Upper lobe of left lung (tissue), 4 donors: ENCODE data around the gene TPSB2.
"Not testable (repeated sequence)": the region's sequence is repeated elsewhere in the genome, so short reads cannot be mapped to it uniquely, and the experiment has no call there.

Experiments
- POLR2AphosphoS5 ChIP-seq, 2 donors: sonication (generic); formaldehyde crosslinking; IDR thresholded peaks; one replicate each; pipeline ENCODE4 v1.5.1; 2017; ENCODE audit warnings: antibody characterized with exemption in 2 of 2
- TF ChIP-seq, protein P1 (sequence below), 6 experiments: fragments of 450-650 bp in 4 of 6; fragments of 200-600 bp in 2 of 6; sonication (generic) in 2 of 6; IDR thresholded peaks; one replicate each; pipeline ENCODE4 v1.5.1; 2016 to 2019; ENCODE audit warnings: antibody characterized with exemption in 6 of 6

GRCh38 chr16:1254821-1255220 lies 24.8 kb upstream of the TPSB2 start:
- TF ChIP-seq, protein P1, sequence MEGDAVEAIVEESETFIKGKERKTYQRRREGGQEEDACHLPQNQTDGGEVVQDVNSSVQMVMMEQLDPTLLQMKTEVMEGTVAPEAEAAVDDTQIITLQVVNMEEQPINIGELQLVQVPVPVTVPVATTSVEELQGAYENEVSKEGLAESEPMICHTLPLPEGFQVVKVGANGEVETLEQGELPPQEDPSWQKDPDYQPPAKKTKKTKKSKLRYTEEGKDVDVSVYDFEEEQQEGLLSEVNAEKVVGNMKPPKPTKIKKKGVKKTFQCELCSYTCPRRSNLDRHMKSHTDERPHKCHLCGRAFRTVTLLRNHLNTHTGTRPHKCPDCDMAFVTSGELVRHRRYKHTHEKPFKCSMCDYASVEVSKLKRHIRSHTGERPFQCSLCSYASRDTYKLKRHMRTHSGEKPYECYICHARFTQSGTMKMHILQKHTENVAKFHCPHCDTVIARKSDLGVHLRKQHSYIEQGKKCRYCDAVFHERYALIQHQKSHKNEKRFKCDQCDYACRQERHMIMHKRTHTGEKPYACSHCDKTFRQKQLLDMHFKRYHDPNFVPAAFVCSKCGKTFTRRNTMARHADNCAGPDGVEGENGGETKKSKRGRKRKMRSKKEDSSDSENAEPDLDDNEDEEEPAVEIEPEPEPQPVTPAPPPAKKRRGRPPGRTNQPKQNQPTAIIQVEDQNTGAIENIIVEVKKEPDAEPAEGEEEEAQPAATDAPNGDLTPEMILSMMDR (IDR thresholded peaks at IDR 0.05) = not testable (repeated sequence)
- not testable (repeated sequence) for TF ChIP-seq POLR2AphosphoS5 (IDR thresholded peaks at IDR 0.05)
